Measurements from ENCODE around the gene NEK3.
"Not testable (repeated sequence)": the region's sequence is repeated elsewhere in the genome, so short reads cannot be mapped to it uniquely, and the experiment has no call there.

DNA sequence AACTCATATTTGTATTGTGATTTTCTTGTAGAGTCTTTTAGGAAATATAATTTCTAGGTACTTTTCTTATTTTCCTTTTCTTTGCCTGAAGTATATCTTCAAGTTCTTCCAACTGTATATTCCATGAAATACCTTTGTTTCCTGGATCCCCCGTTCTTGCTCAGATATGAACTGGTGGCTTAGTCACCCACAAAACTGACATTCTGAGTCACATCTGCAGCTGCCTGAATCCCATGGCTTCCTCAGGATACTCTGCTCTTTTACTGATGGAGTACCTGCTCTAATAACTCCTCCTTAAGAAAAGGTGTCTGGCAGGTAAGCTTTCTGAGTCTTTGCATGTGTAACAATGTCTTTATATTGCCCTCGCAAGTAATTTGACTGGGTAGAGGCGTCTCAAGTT, 4.5 kb upstream of the NEK3 start:
- TF ChIP-seq, protein P1, sequence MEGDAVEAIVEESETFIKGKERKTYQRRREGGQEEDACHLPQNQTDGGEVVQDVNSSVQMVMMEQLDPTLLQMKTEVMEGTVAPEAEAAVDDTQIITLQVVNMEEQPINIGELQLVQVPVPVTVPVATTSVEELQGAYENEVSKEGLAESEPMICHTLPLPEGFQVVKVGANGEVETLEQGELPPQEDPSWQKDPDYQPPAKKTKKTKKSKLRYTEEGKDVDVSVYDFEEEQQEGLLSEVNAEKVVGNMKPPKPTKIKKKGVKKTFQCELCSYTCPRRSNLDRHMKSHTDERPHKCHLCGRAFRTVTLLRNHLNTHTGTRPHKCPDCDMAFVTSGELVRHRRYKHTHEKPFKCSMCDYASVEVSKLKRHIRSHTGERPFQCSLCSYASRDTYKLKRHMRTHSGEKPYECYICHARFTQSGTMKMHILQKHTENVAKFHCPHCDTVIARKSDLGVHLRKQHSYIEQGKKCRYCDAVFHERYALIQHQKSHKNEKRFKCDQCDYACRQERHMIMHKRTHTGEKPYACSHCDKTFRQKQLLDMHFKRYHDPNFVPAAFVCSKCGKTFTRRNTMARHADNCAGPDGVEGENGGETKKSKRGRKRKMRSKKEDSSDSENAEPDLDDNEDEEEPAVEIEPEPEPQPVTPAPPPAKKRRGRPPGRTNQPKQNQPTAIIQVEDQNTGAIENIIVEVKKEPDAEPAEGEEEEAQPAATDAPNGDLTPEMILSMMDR (IDR thresholded peaks at IDR 0.05), result not testable (repeated sequence)
- TF ChIP-seq POLR2A, POLR2AphosphoS5 (IDR thresholded peaks at IDR 0.05): not testable (repeated sequence)
